Vagina (tissue), 2 donors: ENCODE measurements around the gene HNRNPA3. TPM values are rescaled to one million over a fixed set of nuclear protein-coding genes. Genes with fewer than 3 reads are reported as not detected.

Experiments
- DNase-seq, 2 donors: peaks; one replicate each; pipeline ENCODE4 v3.0.0-alpha.2; 2017; ENCODE audit errors: extremely low spot score in 2 of 2
- H3K27ac ChIP-seq: fragments of 200-600 bp; sonication (generic); one replicate; pipeline ENCODE4 v1.5.1; 2019
- H3K27me3 ChIP-seq: fragments of 200-600 bp; sonication (generic); one replicate; pipeline ENCODE4 v1.5.1; 2019
- H3K36me3 ChIP-seq, 2 donors: fragments of 200-600 bp; sonication (generic); one replicate each; pipeline ENCODE4 v1.5.1; 2017 to 2019
- H3K4me1 ChIP-seq: fragments of 200-600 bp; sonication (generic); one replicate; pipeline ENCODE4 v1.5.1; 2019
- H3K4me3 ChIP-seq, 2 donors: fragments of 200-600 bp; sonication (generic); 1 replicate in 1 of 2; 2 replicates in 1 of 2; pipeline ENCODE4 v1.5.1; 2016 to 2019
- H3K9me3 ChIP-seq: fragments of 200-600 bp; sonication (generic); one replicate; pipeline ENCODE4 v1.5.1; 2019
- CTCF ChIP-seq, 3 experiments: fragments of 450-650 bp in 2 of 3; fragments of 200-600 bp in 1 of 3; sonication (generic) in 1 of 3; IDR thresholded peaks; one replicate each; pipeline ENCODE4 v1.5.1; 2017 to 2019; ENCODE audit warnings: antibody characterized with exemption in 3 of 3, mild to moderate bottlenecking in 2 of 3, moderate library complexity in 2 of 3
- POLR2A ChIP-seq, 2 donors: fragments of 450-650 bp; IDR thresholded peaks; one replicate each; pipeline ENCODE4 v1.6.1; 2017; ENCODE audit warnings: antibody characterized with exemption in 2 of 2, mild to moderate bottlenecking in 2 of 2, moderate library complexity in 2 of 2
- POLR2AphosphoS5 ChIP-seq, 2 donors: sonication (generic); formaldehyde crosslinking; IDR thresholded peaks; one replicate each; pipeline ENCODE4 v1.9.0; 2017; ENCODE audit warnings: antibody characterized with exemption in 2 of 2, mild to moderate bottlenecking in 2 of 2, low read depth in 1 of 2; ENCODE audit not compliant: insufficient read depth in 1 of 2
- intact Hi-C: fragments of 100-400 bp; cut with DNase I; formaldehyde crosslinking; loops from one replicate; pipeline ENCODE4 v1.15.1; 2023
- total RNA-seq: library from RNA; depleted of rRNA; stranded (reverse); fragments of >200 nt; gene quantifications from one replicate; pipeline ENCODE4 v1.2.3, GENCODE V29; 2016

HNRNPA3 gene
- total RNA-seq, 1 donor from 2014 or later: 77.8 TPM

- Histone ChIP-seq H3K4me1 (peaks cover 69% of the 10 kb centered on the region), H3K36me3 (peaks cover 0 to 4% of the 10 kb centered on the region in 2 donors), H3K27me3 (no peaks in the 10 kb centered on the region), H3K9me3 (no peaks in the 10 kb centered on the region), H3K4me3 (peak overlapping the region; percentile 74 to 97), H3K27ac (peak overlapping the region; percentile 100)
- TF ChIP-seq CTCF (IDR thresholded peaks at IDR 0.05): no peak
- no peak for TF ChIP-seq POLR2A (IDR thresholded peaks at IDR 0.05)
- no peak for TF ChIP-seq POLR2AphosphoS5 (IDR thresholded peaks at IDR 0.05; ENCODE audit: insufficient read depth in 1 of 2, low read depth in 1 of 2)
- DNase-seq: no peak
- intact Hi-C loops: loop anchor here (5.0 kb wide), 2 partner anchors 71 to 94 kb away; no protein-coding TSS in a partner anchor
Observed at GRCh38 chr2:177261116-177262060, 48.8 kb downstream of the HNRNPA3 start.

DNA sequence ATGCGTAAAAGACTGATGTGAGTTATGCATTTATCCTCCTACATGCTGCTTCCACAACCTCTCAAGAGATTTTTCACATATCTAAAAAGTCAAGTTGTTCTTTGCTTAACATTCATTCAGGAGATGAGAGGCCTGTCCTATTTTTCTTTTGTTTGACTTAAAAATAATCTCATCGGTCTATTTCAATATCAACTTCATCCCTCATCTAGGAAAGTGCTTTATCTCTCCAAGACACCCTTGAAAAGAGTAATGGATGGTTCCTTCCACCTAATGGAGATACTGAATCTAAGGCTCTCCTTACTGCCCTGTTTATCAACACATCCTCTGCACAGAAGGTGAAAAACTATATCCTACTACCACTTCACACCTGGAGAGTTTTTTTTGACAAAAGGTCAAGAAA lies 49.5 kb downstream of the HNRNPA3 start:
- TF ChIP-seq POLR2A (IDR thresholded peaks at IDR 0.05) (no peak), CTCF (IDR thresholded peaks at IDR 0.05) (no peak), POLR2AphosphoS5 (IDR thresholded peaks at IDR 0.05; ENCODE audit: insufficient read depth in 1 of 2, low read depth in 1 of 2) (no peak)
- DNase-seq: no peak
- peaks cover 0 to 4% of the 10 kb centered on the region in 2 donors for H3K36me3 ChIP-seq
- H3K4me1 ChIP-seq: peaks cover 69% of the 10 kb centered on the region
- no peaks in the 10 kb centered on the region for H3K9me3 ChIP-seq
- intact Hi-C loops: loop anchor here (5.0 kb wide), 2 partner anchors 70 to 95 kb away; no protein-coding TSS in a partner anchor
- peak overlapping the region; percentile 74 to 97 for H3K4me3 ChIP-seq
- no peaks in the 10 kb centered on the region for H3K27me3 ChIP-seq
- peak overlapping the region; percentile 100 for H3K27ac ChIP-seq

- TF ChIP-seq POLR2A (IDR thresholded peaks at IDR 0.05): no peak
- no peak for TF ChIP-seq CTCF (IDR thresholded peaks at IDR 0.05)
- TF ChIP-seq POLR2AphosphoS5 (IDR thresholded peaks at IDR 0.05; ENCODE audit: insufficient read depth in 1 of 2, low read depth in 1 of 2): no peak
- Histone ChIP-seq H3K4me1 (peaks cover 62% of the 10 kb centered on the region), H3K9me3 (no peaks in the 10 kb centered on the region), H3K36me3 (peaks cover 0 to 4% of the 10 kb centered on the region in 2 donors), H3K4me3 (peak overlapping the region; percentile 74 to 97), H3K27ac (peak overlapping the region; percentile 100), H3K27me3 (no peaks in the 10 kb centered on the region)
- intact Hi-C loops: loop anchor here (5.0 kb wide), 2 partner anchors 69 to 96 kb away; no protein-coding TSS in a partner anchor
- DNase-seq: no peak
Observed at GRCh38 chr2:177262958-177263450, 50.4 kb downstream of the HNRNPA3 start.

DNA sequence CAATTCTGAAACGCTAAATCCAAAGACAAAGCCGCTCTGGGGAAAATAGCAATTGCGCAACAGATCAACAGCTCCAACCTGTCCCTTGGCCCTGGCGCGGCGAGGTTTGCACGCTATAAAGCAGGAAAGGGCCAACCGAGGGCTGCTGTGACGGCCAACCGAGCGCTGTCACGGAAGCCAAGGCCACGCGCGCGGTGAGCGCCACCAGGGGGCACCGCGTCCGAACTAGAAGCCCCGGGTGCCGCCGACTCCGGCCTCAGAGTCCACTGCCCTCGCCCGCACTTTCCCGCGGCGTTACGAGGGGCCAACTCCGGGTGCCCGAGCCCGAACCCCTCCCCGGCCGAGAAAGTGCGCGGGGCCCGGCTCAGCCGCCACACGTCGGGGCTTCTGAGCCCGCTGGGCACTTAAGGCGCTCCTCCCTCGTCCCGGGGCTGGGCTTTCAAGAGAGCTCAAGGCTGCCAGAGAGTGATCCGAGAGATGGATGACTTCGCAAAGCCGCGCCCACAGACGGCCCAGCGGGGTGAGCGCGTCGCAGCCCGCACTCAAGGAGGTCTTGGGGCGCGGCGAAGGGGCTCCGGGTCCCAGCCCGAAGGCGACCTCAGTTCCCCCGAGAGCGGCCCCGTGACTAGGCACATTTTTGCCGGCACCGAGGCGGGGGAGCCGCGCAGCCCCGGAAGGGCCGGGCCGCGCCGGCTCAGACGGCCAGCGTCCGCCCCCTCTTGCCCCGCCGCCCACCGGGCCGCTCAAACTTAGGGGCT lies 51.0 kb downstream of the HNRNPA3 start:
- H3K9me3 ChIP-seq: no peaks in the 10 kb centered on the region
- no peaks in the 10 kb centered on the region for H3K36me3 ChIP-seq
- TF ChIP-seq POLR2AphosphoS5 (IDR thresholded peaks at IDR 0.05; ENCODE audit: insufficient read depth in 1 of 2, low read depth in 1 of 2): peak; percentile 96 to 98
- TF ChIP-seq POLR2A (IDR thresholded peaks at IDR 0.05): peak in 1 of 2 donors; percentile 48
- TF ChIP-seq CTCF (IDR thresholded peaks at IDR 0.05): peak; percentile 50 to 92 (median 68)
- peak overlapping the region; percentile 74 to 97 for H3K4me3 ChIP-seq
- intact Hi-C loops: loop anchor here (2.0 to 5.0 kb wide), 3 partner anchors 51 to 96 kb away; partner anchors contain the start of gene HNRNPA3
- peak; percentile 98 for DNase-seq
- H3K27ac ChIP-seq: peak overlapping the region; percentile 100
- peaks cover 59% of the 10 kb centered on the region for H3K4me1 ChIP-seq
- no peaks in the 10 kb centered on the region for H3K27me3 ChIP-seq
